Natural killer cell (primary cell): ENCODE data around the gene GALNTL6. TPM values are rescaled to one million over a fixed set of nuclear protein-coding genes. Genes with fewer than 3 reads are reported as not detected.
"Not testable (repeated sequence)": the region's sequence is repeated elsewhere in the genome, so short reads cannot be mapped to it uniquely, and the experiment has no call there.

Experiments used
- ATAC-seq, 3 donors: fragments of 150-1000 bp in 2 of 3; fragments of 200-7000 bp in 1 of 3; cut with Tn5 transposase; 1 replicate in 1 of 3; 2 replicates in 2 of 3; pipeline ENCODE4 v1.10.0; 2021; ENCODE audit warnings: mild to moderate bottlenecking in 2 of 3, moderate library complexity in 2 of 3
- DNase-seq, 2 donors: peaks; one replicate each; pipeline versions ENCODE4 v3.0.0 to v3.0.0-alpha.2; 2013 to 2021; ENCODE audit warnings: mixed read lengths in 1 of 2
- H3K27ac ChIP-seq: one replicate; pipeline ENCODE4 v1.5.1; 2013; ENCODE audit warnings: mild to moderate bottlenecking, low read length
- H3K27me3 ChIP-seq: one replicate; pipeline ENCODE4 v1.6.1; 2013; ENCODE audit warnings: low read length; ENCODE audit not compliant: control insufficient read depth, insufficient read depth
- H3K36me3 ChIP-seq: one replicate; pipeline ENCODE4 v1.6.1; 2013; ENCODE audit warnings: low read length; ENCODE audit not compliant: control insufficient read depth, insufficient read depth
- H3K4me1 ChIP-seq: one replicate; pipeline ENCODE4 v1.6.1; 2013; ENCODE audit warnings: low read length; ENCODE audit not compliant: control insufficient read depth, insufficient read depth
- H3K4me3 ChIP-seq: one replicate; pipeline ENCODE4 v1.5.1; 2013; ENCODE audit warnings: low read length
- H3K9me3 ChIP-seq: one replicate; pipeline ENCODE4 v1.6.1; 2013; ENCODE audit warnings: low read length; ENCODE audit not compliant: control insufficient read depth, insufficient read depth
- H3K27ac Mint-ChIP-seq, 2 donors: one replicate each; pipeline ENCODE4 v1.8.0; 2022; ENCODE audit warnings: mild to moderate bottlenecking in 2 of 2, mixed read lengths in 2 of 2, moderate library complexity in 1 of 2
- H3K27me3 Mint-ChIP-seq, 2 donors: one replicate each; pipeline ENCODE4 v1.8.0; 2022; ENCODE audit warnings: low read depth in 2 of 2, mixed read lengths in 2 of 2
- H3K36me3 Mint-ChIP-seq: one replicate; pipeline ENCODE4 v1.8.0; 2022; ENCODE audit warnings: mixed read lengths
- H3K4me1 Mint-ChIP-seq, 2 donors: one replicate each; pipeline ENCODE4 v1.8.0; 2022; ENCODE audit warnings: mixed read lengths in 2 of 2
- H3K4me3 Mint-ChIP-seq: one replicate; pipeline ENCODE4 v1.8.0; 2022; ENCODE audit warnings: mild to moderate bottlenecking, moderate library complexity, mixed read lengths
- H3K9me3 Mint-ChIP-seq, 2 donors: one replicate each; pipeline ENCODE4 v1.8.0; 2022; ENCODE audit warnings: mixed read lengths in 2 of 2
- CTCF ChIP-seq: fragments of 200-600 bp; IDR thresholded peaks from one replicate; pipeline ENCODE4 v1.8.0; 2022; ENCODE audit warnings: antibody characterized with exemption
- WGBS: methylation state at CpG from one replicate; pipeline ENCODE4 v1.1.7; 2013; ENCODE audit warnings: missing lambda C conversion rate; ENCODE audit not compliant: insufficient coverage; 5-methylcytosine and 5-hydroxymethylcytosine counted together
- intact Hi-C: fragments of 100-400 bp; cut with micrococcal nuclease; formaldehyde crosslinking; loops from one replicate; pipeline ENCODE4 v1.14.2; 2022
- total RNA-seq, 4 donors: library from RNA; stranded (reverse); fragments of 120-200 nt in 1 of 4; gene quantifications; one replicate each; pipeline versions ENCODE4 v1.2.3 to v1.2.4, GENCODE V29; 2013 to 2022

Gene GALNTL6
- total RNA-seq, 3 donors from 2014 or later (not counting 1 experiment from before 2014, with no cell fraction given): not detected

- no peak overlapping the region for H3K27ac Mint-ChIP-seq
- no peaks in the 10 kb centered on the region for H3K36me3 Mint-ChIP-seq
- peaks cover 4% of the 10 kb centered on the region for H3K9me3 ChIP-seq
- H3K4me3 ChIP-seq: no peak overlapping the region
- TF ChIP-seq CTCF: no peak
- ATAC-seq (no peak), DNase-seq (no peak)
- 74% methylated on average over 3 of the region's 3 CpGs for WGBS
- H3K9me3 Mint-ChIP-seq: peaks cover 4 to 7% of the 10 kb centered on the region in 2 donors
- H3K4me3 Mint-ChIP-seq: no peak overlapping the region
- intact Hi-C loops: no loop called here
- H3K4me1 ChIP-seq: no peaks in the 10 kb centered on the region
- no peaks in the 10 kb centered on the region for H3K27me3 ChIP-seq
- no peaks in the 10 kb centered on the region for H3K27me3 Mint-ChIP-seq
- no peaks in the 10 kb centered on the region for H3K4me1 Mint-ChIP-seq
- H3K27ac ChIP-seq: no peak overlapping the region
- no peaks in the 10 kb centered on the region for H3K36me3 ChIP-seq
Measured at GRCh38 chr4:172412851-172413580, 599.8 kb downstream of the GALNTL6 start.

DNA sequence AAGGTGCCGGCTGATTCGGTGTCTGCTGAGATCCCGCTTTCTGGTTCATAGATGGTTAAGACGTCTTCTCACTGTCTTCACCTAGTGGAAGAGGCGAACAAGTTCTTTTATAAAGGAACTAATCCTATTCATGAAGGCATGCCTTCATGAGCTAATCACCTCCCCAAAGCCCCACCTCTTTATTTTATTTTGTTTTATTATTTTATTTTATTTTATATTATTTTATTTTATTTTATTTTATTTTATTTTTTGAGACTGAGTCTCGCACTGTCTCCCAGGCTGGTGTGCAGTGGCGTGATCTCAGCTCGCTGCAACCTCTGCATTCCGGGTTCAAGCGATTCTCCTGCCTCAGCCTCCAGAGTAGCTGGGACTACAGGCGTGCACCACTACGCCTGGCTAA, 615.8 kb downstream of the GALNTL6 start:
- H3K27ac Mint-ChIP-seq, H3K27me3 ChIP-seq, H3K4me1 Mint-ChIP-seq, DNase-seq, H3K9me3 ChIP-seq, intact Hi-C loops, H3K36me3 Mint-ChIP-seq, H3K27me3 Mint-ChIP-seq, H3K27ac ChIP-seq, H3K4me3 ChIP-seq, ATAC-seq, H3K4me1 ChIP-seq, H3K36me3 ChIP-seq, H3K4me3 Mint-ChIP-seq: not testable (repeated sequence)
- WGBS: 96% methylated on average over 12 of the region's 12 CpGs
- H3K9me3 Mint-ChIP-seq: peaks cover 3 to 15% of the 10 kb centered on the region in 2 donors

GRCh38 chr4:172480471-172480870, 667.3 kb downstream of the GALNTL6 start:
- Mint-ChIP-seq H3K27me3 (no peaks in the 10 kb centered on the region), H3K27ac (no peak overlapping the region), H3K36me3 (no peaks in the 10 kb centered on the region), H3K9me3 (peaks cover 12 to 16% of the 10 kb centered on the region in 2 donors), H3K4me1 (no peaks in the 10 kb centered on the region), H3K4me3 (no peak overlapping the region)
- TF ChIP-seq CTCF: no peak
- Histone ChIP-seq H3K27ac (no peak overlapping the region), H3K9me3 (peaks cover 3% of the 10 kb centered on the region), H3K36me3 (no peaks in the 10 kb centered on the region), H3K4me3 (no peak overlapping the region), H3K4me1 (no peaks in the 10 kb centered on the region), H3K27me3 (no peaks in the 10 kb centered on the region)
- intact Hi-C loops: no loop called here
- ATAC-seq: no peak
- WGBS: 100% methylated on average over 1 of the region's 2 CpGs
- no peak for DNase-seq

DNA sequence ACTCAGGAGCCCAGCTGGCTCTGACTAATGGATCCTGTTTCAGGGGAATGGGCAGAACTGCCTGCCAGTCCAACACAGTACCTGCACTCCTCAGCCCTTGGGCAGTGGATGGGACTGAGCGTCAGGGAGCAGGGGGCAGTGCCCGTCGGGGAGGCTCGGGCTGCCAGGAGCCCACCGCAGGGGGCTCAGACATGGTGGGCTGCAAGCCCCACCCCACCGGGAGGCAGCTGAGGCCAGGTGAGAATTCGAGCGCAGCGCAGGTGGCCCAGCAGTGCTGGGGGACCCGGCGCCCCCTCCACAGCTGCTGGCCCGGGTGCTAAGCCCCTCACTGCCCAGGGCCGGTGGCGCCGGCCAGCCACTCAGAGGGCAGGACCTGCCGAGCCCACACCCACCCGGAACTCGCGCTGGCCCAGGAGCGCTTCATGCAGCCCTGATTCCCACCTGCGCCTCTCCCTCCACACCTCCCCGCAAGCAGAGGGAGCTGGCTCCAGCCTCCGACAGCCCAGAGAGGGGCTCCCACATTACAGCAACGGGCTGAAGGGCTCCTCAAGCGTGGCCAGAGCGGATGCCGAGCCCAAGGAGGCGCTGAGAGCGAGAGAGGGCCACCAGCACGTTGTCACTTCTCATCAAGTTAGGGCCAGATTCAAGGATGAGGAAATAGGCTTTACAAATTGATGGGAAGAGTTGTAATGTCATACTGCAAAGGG, 668.8 kb downstream of the GALNTL6 start:
- Mint-ChIP-seq H3K27me3 (no peaks in the 10 kb centered on the region), H3K4me1 (no peaks in the 10 kb centered on the region), H3K27ac (no peak overlapping the region), H3K4me3 (no peak overlapping the region), H3K36me3 (no peaks in the 10 kb centered on the region), H3K9me3 (peaks cover 12 to 18% of the 10 kb centered on the region in 2 donors)
- no peak overlapping the region for H3K27ac ChIP-seq
- H3K4me3 ChIP-seq: no peak overlapping the region
- H3K27me3 ChIP-seq: no peaks in the 10 kb centered on the region
- 94% methylated on average over 30 of the region's 30 CpGs for WGBS
- no peaks in the 10 kb centered on the region for H3K36me3 ChIP-seq
- TF ChIP-seq CTCF: no peak
- H3K4me1 ChIP-seq: no peaks in the 10 kb centered on the region
- intact Hi-C loops: no loop called here
- no peak for ATAC-seq
- no peak for DNase-seq
- peaks cover 3% of the 10 kb centered on the region for H3K9me3 ChIP-seq
